ENCODE data around the gene SPOCK2. TPM values are rescaled to one million over a fixed set of nuclear protein-coding genes. Genes with fewer than 3 reads are reported as not detected.

SPOCK2 gene
- total RNA-seq, 1 experiment from 2014 or later: 1.1 TPM

GRCh38 chr10:72031706-72032105 is 56.6 kb downstream of the SPOCK2 start:
- Histone ChIP-seq H4K20me1 (ENCODE audit: insufficient read depth) (no peaks in the 10 kb centered on the region), H3K79me2 (ENCODE audit: insufficient read depth, low read length) (no peaks in the 10 kb centered on the region), H3K9me2 (ENCODE audit: insufficient read depth) (no peaks in the 10 kb centered on the region), H3K27ac (ENCODE audit: low read depth, low read length) (no peak overlapping the region), H2AFZ (ENCODE audit: low read depth, low read length, poor library complexity, severe bottlenecking) (no peak overlapping the region), H3K4me2 (ENCODE audit: low read length) (no peak overlapping the region), H3K27me3 (ENCODE audit: insufficient read depth, low read length) (no peaks in the 10 kb centered on the region), H3K36me3 (ENCODE audit: control insufficient read depth in 1 of 2, insufficient read depth in 2 of 2, low read length in 2 of 2) (no peaks in the 10 kb centered on the region), H3K9me3 (ENCODE audit: control insufficient read depth in 1 of 2, insufficient read depth in 1 of 2, low read depth in 1 of 2, low read length in 2 of 2) (no peaks in the 10 kb centered on the region), H3K4me3 (replicated peaks in 1 of 2; ENCODE audit: low read depth in 1 of 2, low read length in 2 of 2) (no peak overlapping the region), H3K9ac (ENCODE audit: low read length) (no peak overlapping the region), H3K4me1 (ENCODE audit: control insufficient read depth in 1 of 2, insufficient read depth in 2 of 2, low read length in 2 of 2) (peaks cover 19 to 21% of the 10 kb centered on the region in 2 experiments)
- intact Hi-C loops (cut with micrococcal nuclease): no loop called here
- no peak for TF ChIP-seq CTCF (IDR thresholded peaks at IDR 0.05 in 2 of 3, conservative IDR thresholded peaks at IDR 0.05 in 1 of 3; ENCODE audit: borderline replicate concordance in 1 of 3, insufficient read depth in 1 of 3, low read depth in 2 of 3, low read length in 2 of 3)
- TF ChIP-seq POLR2AphosphoS5 (IDR thresholded peaks at IDR 0.05; ENCODE audit: low read depth, low read length): no peak
- no peak for TF ChIP-seq SRF (IDR thresholded peaks at IDR 0.05; ENCODE audit: low read depth)
- no peak for TF ChIP-seq ZBTB33 (IDR thresholded peaks at IDR 0.05; ENCODE audit: extremely low read depth, insufficient replicate concordance, low read length)
- TF ChIP-seq POLR2A (IDR thresholded peaks at IDR 0.05; ENCODE audit: borderline replicate concordance, extremely low read depth, insufficient read depth, insufficient read length): no peak
- TF ChIP-seq RAD21 (IDR thresholded peaks at IDR 0.05; ENCODE audit: low read depth): no peak
- no peak for TF ChIP-seq FOSL1 (IDR thresholded peaks at IDR 0.05; ENCODE audit: low read depth)
- TF ChIP-seq ZNF274 (IDR thresholded peaks at IDR 0.05; ENCODE audit: low read depth, low read length): no peak
- TF ChIP-seq JUND (IDR thresholded peaks at IDR 0.05): no peak
- no peak for TF ChIP-seq EZH2 (IDR thresholded peaks at IDR 0.05)
- no peak for TF ChIP-seq MAX (IDR thresholded peaks at IDR 0.05)
- TF ChIP-seq ZFX (IDR thresholded peaks at IDR 0.05): no peak
- ChIA-PET RAD21 (ENCODE audit: low non-redundant PET in 1 of 2, low total read pairs in 2 of 2, uncharacterized antibody in 2 of 2, unreplicated experiment in 2 of 2) (no interaction called here), POLR2A (no interaction called here), CTCF (no interaction called here)
- no TSS peak for BruUV-seq (replicated peaks)
- DNase-seq (ENCODE audit: low read depth, low spot score) (no peak), ATAC-seq (no peak)
